Measurements from ENCODE around the gene C9orf85. TPM values are rescaled to one million over a fixed set of nuclear protein-coding genes. Genes with fewer than 3 reads are reported as not detected.

C9orf85 gene
- total and polyA plus RNA-seq, 12 donors = 4.7 to 18.8 (median 12.1) TPM

DNA sequence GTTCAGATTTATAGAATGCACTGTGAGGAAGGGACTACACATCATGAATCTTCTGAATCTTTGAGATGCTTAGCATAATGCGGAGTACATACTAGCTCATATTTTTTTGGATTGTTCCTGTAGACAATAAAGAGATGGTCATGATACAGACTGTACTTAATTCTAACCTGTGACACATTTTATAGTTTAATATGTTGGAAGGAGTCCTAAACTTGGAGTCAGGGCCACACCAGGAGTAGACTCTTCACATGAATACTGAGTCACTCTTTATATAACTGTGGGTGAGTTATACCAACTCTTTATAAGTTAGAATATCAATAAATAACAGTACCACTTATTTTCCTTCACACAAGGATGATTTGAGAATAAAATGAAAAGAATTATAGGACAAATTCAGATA lies 16.9 kb downstream of the C9orf85 start:
- no peak overlapping the region for H3K4me3 ChIP-seq
- no peaks in the 10 kb centered on the region for H3K36me3 ChIP-seq (replicated peaks in 1 of 2)
- no peak for DNase-seq
- H3K9me3 ChIP-seq (replicated peaks in 1 of 3) = no peaks in the 10 kb centered on the region
- H3K4me1 ChIP-seq (replicated peaks in 1 of 2) = no peaks in the 10 kb centered on the region
- no peak overlapping the region for H3K27ac ChIP-seq
- H3K27me3 ChIP-seq = no peaks in the 10 kb centered on the region
- TF ChIP-seq POLR2A (IDR thresholded peaks at IDR 0.05) = no peak
- TF ChIP-seq, protein P1, sequence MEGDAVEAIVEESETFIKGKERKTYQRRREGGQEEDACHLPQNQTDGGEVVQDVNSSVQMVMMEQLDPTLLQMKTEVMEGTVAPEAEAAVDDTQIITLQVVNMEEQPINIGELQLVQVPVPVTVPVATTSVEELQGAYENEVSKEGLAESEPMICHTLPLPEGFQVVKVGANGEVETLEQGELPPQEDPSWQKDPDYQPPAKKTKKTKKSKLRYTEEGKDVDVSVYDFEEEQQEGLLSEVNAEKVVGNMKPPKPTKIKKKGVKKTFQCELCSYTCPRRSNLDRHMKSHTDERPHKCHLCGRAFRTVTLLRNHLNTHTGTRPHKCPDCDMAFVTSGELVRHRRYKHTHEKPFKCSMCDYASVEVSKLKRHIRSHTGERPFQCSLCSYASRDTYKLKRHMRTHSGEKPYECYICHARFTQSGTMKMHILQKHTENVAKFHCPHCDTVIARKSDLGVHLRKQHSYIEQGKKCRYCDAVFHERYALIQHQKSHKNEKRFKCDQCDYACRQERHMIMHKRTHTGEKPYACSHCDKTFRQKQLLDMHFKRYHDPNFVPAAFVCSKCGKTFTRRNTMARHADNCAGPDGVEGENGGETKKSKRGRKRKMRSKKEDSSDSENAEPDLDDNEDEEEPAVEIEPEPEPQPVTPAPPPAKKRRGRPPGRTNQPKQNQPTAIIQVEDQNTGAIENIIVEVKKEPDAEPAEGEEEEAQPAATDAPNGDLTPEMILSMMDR (IDR thresholded peaks at IDR 0.05) = no peak
- intact Hi-C loops (cut with DNase I) = no loop called here
- WGBS, 4 donors = 96 to 100% (median 99%) methylated on average over 1 of the region's 1 CpG

DNA sequence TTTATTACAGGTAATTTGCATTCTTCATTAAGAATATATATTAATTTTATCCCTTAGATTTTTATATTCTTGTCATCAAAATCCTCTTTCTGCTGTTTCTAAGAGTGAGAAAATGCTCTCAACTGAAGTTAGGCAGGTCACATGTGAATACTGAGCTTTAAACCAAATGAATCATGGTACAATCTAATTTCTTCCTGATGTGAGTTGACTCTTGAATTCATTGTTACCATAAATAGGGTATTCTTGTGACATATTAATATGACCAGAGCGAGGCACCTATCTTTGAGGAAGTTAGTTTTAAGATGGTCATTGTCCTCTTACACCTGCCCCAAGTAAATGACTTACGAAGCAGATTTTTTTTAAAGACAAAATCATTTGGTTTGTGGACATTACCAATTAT lies 17.4 kb downstream of the C9orf85 start:
- Histone ChIP-seq H3K9me3 (replicated peaks in 1 of 3) (no peaks in the 10 kb centered on the region), H3K27ac (no peak overlapping the region), H3K4me3 (no peak overlapping the region), H3K27me3 (no peaks in the 10 kb centered on the region), H3K4me1 (replicated peaks in 1 of 2) (no peaks in the 10 kb centered on the region), H3K36me3 (replicated peaks in 1 of 2) (no peaks in the 10 kb centered on the region)
- 91 to 100% (median 96%) methylated on average over 2 of the region's 2 CpGs for WGBS, 4 donors
- TF ChIP-seq, protein P1 (IDR thresholded peaks at IDR 0.05) = no peak
- no peak for TF ChIP-seq POLR2A (IDR thresholded peaks at IDR 0.05)
- intact Hi-C loops (cut with DNase I) = no loop called here
- no peak for DNase-seq

DNA sequence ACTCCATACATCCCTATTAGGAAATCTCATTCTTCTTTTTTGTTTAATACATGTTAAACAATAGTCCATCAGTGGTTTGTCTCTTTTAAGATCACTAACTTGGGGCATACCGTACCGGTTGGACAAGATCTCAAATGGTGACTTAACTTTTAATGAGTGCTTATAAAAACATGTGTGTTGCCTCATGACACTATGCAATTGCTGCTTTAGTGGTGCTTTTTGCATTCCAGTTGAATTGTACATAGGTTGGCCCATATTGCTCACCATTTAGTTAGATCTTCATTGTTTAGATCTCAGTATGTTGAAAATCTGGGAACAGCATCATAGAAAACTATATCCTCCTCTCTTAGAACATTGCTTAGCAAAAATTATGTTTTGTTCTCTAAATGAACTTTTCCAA lies 17.8 kb downstream of the C9orf85 start:
- TF ChIP-seq, protein P1 (IDR thresholded peaks at IDR 0.05) = no peak
- no peak for TF ChIP-seq POLR2A (IDR thresholded peaks at IDR 0.05)
- Histone ChIP-seq H3K4me1 (replicated peaks in 1 of 2) (no peaks in the 10 kb centered on the region), H3K36me3 (replicated peaks in 1 of 2) (no peaks in the 10 kb centered on the region), H3K4me3 (no peak overlapping the region), H3K9me3 (replicated peaks in 1 of 3) (no peaks in the 10 kb centered on the region), H3K27ac (no peak overlapping the region), H3K27me3 (no peaks in the 10 kb centered on the region)
- 97 to 100% (median 99%) methylated on average over 2 of the region's 2 CpGs for WGBS, 4 donors
- intact Hi-C loops (cut with DNase I) = no loop called here
- DNase-seq = no peak

DNA sequence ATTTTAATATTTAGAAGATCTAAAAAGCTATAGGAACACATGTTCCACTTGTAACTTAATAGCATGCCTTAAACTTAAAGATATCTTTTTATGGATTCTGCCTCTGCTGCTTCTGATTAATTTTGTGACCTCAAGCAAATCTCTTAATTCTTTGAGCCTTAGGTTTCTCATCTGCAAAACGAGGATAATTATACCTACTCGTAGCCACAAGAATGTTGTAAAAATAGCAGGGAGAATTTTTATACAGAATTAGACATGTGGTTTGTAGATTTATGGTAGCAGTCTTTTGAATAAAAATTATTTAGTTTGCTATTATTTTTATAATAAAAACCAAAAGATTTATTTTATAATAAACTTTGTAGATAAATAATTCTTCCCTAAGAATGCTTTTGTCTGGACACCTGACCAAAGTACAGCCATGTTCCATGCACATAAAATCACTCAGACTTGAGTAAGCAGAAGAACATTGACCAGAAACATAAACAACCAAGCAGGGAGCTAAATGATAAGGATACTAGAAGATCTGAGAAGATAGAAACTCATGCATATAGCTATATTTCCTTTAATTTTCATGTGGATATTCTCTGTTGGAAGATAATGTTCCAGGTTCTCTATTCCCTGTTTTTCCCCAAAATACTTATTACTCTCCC lies 18.5 kb downstream of the C9orf85 start:
- Histone ChIP-seq H3K36me3 (replicated peaks in 1 of 2) (no peaks in the 10 kb centered on the region), H3K27me3 (no peaks in the 10 kb centered on the region), H3K4me1 (replicated peaks in 1 of 2) (no peaks in the 10 kb centered on the region), H3K9me3 (replicated peaks in 1 of 3) (no peaks in the 10 kb centered on the region), H3K27ac (no peak overlapping the region), H3K4me3 (no peak overlapping the region)
- intact Hi-C loops (cut with DNase I) = no loop called here
- no peak for DNase-seq
- TF ChIP-seq, protein P1 (IDR thresholded peaks at IDR 0.05) = no peak
- TF ChIP-seq POLR2A (IDR thresholded peaks at IDR 0.05) = no peak
- 84 to 91% (median 87%) methylated on average over 2 of the region's 2 CpGs for WGBS, 4 donors

All from adrenal gland (tissue), 12 donors.